Left forelimb (tissue), 1 donor: ENCODE measurements around the gene ZNF622.

Source experiments
- DNase-seq: peaks from one replicate; pipeline ENCODE4 v3.0.0-alpha.2; 2018; ENCODE audit warnings: low spot score

The ZNF622 gene, protein sequence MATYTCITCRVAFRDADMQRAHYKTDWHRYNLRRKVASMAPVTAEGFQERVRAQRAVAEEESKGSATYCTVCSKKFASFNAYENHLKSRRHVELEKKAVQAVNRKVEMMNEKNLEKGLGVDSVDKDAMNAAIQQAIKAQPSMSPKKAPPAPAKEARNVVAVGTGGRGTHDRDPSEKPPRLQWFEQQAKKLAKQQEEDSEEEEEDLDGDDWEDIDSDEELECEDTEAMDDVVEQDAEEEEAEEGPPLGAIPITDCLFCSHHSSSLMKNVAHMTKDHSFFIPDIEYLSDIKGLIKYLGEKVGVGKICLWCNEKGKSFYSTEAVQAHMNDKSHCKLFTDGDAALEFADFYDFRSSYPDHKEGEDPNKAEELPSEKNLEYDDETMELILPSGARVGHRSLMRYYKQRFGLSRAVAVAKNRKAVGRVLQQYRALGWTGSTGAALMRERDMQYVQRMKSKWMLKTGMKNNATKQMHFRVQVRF

DNA sequence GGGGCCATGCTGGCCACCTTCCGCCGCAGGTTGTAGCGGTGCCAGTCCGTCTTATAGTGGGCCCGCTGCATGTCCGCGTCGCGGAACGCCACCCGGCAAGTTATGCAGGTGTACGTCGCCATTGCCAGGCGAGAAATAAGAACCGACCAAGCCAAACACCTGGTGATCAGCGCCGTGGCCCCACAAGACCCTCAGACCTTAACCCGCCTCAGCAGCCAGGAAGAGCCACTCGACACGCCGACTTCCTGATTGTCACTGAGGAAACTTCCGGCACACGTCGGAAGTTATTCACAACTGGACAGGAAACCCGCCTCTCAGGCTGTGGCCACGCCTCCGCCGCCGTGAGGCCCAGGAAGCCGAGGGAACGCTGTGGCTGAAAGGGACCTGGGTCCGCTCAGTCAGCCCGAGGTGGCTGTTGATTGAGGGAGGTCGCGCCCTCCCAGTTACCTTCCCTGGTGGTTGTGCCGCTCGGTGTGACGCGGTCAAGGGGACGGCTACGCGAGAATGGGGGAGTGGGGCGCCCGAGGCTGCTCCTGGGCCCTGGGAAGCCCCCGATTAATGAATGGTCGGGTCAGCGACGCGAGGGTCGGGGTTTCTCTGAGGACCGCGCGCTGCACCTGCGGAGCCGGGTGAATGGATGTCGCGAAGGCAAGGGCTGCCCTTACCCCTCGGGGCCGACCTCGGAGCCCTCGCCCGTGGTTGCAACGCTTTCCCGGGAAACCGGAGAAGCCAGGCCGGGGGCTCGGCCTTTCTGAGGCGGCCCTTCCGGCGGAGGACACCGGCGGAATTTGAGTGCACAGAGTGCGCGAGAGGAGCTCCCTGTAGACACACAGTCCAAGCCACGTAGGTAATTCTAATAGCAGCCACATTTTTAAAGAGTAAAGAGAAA lies at the start of gene ZNF622:
TSS of gene ZNF622 (minus strand) at position 257 of the 889 bp plus-strand sequence. CDS start at position 122, 135 bp downstream.
- peak; percentile 92 for DNase-seq

DNA sequence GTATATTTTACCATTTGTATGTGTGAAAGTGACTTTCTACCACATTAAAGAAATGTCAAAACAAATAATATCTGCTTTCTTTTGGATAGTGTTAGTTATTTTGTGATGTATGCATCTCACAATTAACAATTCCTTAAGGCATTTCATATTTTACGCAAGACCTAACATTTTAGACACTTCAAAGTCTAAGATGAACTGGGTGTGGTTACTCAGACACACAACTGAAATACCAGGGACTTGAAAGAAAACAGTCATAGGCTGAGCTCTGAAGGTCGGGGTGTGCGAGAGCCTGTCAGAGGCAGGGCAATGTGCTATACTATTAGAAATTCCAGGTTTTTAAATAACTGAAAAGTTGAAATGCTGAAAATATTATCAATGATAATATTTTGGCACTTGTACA lies 44.5 kb upstream of the ZNF622 start:
- DNase-seq = no peak

DNA sequence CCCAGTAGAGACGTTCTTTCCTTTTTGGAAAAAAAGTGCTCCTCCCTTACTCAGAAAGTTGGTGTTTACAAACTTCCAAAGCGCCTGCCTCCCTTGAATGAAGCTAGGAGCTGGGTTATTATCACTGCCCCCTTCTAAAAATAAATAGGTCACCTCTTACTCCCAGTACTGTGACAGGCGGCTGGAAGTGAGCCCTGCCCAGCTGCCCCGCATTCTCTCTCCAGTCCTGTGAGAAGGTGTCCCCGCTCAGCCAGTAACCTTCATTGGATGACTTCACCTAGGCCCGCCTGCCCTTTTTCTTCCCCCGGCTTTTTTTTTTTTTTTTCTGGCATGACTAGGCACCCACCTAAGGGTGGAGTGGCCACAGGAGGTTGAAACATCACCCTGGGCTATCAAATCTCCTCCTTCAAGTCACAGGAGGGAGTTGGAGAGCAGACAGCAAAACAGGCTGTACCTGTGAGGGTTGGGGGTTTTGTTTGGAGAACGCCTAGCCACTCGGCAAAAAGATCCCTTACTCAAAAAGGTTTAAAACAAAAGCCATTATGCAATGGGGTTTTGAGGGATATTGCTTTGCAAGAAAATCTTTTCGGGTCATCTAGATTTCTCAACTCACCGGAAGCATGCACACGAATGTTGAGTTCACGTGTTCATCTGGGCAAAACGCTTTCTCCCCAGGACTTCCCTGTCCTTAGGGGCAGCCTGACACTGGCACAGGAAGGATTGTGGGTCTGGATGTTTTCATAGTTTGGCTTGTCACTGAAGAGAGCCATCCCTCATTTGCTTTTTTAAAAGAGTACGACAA lies 43.3 kb upstream of the ZNF622 start:
- DNase-seq = no peak

DNA sequence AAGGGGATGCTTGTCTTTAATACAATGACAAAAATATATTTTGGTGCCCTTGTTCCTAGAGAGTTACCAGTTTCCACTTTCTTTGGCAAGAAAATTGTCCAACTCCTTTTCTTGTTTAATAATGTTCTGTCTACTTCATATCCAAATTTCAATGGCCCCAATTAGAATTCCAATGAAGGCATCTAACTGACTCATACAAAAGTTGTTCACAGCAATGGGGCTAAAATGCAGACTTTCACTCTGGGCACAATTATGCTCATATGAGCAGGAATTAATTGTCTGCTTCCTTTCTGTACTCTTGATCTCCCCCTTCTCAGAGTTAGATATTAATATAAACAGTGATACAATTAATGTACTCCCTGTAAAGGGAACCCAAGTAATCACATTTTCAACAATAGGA lies 42.1 kb upstream of the ZNF622 start:
- DNase-seq = no peak

DNA sequence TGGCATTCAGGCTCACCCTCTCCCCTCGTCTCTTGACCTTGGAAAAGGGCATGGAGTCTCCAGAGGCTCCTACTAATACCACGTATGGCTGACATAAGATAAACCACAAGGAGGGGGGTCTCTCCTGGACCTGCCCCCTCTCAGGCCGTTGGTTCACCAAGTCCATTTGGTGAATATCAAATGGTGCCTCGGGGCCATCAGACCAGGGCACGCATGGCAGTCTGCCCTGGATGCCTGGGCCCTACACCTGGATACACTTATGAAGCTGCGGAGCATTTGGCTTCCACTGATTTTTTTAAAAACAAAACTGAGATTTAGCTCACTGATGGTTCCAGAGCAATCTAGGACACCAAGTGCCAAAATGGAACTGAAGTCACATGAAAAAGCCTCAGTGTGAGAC lies 40.3 kb upstream of the ZNF622 start:
- DNase-seq = no peak

DNA sequence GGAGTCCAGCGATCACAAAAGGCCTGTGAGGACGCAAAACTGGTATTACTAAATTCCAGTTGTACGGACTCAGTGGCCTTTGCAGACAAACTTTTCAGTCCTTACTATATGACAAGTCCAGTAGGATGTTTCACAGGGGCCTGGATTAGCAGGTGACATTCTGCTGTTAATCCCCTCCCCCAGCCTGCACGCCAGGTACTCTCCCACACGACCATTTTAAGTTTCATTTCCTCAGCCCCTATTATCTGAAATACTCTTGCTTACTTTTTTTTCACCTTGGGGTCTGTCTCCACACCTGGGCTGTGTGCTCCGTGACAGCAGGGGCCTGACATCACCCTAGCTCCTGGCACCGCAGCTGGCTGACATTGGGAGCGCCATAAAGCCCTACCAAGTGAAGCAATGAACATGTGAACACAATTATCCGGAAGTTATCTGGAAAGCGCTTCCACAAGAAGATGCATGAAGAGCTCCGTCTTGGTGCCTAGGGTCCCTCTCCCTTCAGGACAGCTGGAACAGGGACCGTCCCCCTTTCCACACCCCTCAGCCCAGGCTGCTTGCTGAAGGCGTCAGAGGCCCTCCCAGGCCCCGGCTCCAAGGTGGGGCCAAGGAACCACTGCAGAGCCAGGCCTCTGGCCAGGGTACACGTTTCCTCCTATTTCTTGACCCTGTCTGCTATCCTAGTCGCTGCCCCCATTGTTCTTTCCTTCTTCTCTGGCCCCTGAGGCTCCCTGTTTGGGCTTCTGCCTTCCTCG lies 39.7 kb upstream of the ZNF622 start:
- no peak for DNase-seq

DNA sequence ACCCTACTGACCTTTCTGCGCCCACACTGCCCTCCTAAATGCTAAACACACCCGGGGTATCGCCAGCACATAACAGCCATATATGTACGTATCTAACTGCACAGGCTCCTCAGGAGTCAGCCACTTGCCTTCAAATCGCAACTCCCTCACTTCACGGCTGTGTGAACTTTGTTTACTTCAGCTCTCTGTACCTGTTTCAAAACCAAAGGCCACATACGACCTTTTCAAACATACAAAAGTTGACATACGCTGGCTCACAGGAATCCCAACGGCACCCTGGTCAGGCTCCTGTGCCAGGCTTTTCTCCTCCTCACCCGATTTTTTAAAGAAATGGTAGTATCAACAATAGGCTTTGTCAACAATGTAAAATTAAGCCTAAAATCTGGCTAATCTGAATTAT lies 39.0 kb upstream of the ZNF622 start:
- DNase-seq = no peak

DNA sequence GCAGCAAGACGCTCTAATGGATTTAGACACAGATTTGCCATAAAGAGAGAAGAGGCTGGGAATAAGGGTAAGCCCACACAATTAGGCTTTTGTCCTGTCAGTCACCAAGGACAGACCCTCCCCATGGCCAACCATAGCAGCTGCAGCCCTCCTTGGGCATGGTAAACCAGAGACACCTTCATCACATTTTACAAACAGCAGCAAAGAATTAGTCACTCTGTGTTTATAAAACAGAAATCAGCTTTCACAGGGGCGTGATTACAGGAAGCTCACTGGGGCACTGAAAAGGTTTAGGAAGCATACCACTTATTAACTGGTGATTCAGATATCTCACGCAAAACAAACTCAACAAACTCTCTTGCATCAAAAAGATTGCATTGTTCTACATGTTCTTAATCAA lies 37.3 kb upstream of the ZNF622 start:
- DNase-seq = no peak

DNA sequence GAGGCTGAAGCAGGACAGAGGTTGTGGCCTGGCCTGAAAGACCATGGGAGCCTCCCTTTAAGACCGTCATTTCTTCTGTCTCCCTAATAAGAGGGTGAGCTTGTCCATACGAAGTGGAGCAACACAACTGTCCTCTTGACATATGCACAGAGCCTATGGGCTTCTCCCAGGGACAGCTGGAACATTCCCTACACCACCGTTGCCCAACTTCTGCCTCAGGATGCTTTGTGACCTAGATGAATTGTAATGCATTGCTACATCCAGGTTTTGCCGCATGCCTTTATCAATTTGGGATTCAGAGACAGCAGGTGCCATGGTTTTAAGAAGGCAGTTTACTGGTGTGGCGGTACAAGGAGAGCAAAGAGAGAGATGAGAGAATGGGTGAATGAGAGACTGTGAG lies 34.4 kb upstream of the ZNF622 start:
- no peak for DNase-seq

DNA sequence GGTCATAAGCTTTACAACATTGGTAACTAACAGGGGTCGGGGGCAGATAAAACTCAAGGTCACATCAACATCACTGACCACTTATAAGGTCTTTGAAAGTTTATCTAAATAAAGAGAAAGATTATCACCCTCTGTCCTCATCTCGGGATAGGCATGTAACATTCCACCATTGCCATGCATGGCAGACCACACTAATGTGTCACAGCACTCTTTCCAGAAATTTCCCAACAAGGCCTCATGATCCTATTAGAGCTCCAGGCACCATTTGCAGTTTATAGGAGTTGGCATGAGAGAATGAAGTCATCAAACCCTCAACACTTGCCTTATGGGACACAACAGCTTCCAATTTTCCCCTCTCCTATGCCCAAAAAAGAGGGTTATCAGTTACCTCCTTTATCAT lies 31.9 kb upstream of the ZNF622 start:
- DNase-seq = no peak

DNA sequence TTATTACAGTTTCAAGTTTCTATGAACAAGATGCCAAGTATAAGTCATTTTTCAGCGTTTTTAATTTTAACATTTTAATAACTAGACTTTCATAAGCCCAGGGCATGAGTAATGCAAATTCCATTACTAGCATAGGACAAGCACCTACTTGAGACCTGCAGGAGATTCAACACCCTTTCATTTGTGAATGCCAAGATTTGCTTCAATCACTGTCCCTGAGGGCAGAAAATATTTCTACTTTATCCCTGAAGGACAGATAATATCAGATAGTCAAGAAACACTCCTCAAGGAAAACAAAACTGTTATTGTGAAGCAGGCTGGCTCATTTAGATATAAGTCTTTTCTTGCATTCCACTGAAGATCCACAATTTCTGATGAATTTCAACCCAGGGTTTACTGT lies 27.7 kb upstream of the ZNF622 start:
- DNase-seq = no peak

DNA sequence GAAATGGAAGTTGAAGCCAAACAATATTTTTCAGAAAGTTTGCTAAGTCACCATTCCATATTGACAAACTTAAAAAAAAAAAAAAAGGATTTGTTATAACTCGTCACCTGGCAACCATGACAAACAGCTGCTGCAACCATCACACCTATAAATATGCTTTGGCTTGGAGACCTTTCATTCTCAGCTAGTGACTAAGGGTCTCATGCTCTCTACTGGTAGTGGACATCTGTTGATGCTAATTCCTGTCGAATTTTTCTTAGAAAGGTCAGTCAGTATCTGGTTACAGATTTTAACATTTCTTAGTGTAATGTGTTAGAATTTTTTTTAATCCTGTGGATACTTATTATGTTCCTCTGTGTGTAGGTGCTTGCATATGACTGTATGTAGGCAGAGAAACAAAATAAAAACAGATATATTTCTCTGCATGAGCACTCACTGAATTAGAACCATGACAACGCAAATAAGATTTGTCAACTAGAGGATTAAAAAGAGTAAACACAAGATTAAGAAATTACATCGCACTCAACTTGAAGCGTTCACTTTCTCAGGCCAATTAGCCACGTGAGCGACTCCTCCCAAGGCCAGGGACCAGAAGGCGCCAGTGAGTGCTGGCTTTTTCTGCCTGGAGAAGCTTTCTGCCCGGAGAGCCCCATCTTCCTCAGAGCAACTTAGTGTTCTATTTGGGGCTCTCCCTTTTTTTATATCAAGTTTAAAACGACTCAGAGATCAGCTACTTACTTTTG lies 27.0 kb upstream of the ZNF622 start:
- DNase-seq = no peak

DNA sequence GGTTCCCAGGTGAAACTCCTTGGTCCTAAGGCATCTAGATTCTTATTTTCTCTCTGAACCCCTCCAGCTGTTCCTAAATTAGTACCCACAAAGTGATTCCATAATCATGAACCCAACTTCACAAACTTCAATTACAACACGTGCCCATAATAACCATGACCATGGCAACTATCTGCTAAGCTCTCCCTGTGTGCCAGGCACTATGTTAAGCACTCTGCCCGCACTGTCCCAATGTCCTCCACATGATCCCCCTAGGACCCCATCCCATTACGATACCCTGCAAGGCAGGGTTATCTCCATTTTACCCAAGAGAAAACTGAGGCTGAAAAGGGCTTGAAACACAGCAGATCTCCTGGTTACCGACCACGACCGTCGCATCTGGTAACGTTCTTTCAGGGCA lies 25.3 kb upstream of the ZNF622 start:
- no peak for DNase-seq

DNA sequence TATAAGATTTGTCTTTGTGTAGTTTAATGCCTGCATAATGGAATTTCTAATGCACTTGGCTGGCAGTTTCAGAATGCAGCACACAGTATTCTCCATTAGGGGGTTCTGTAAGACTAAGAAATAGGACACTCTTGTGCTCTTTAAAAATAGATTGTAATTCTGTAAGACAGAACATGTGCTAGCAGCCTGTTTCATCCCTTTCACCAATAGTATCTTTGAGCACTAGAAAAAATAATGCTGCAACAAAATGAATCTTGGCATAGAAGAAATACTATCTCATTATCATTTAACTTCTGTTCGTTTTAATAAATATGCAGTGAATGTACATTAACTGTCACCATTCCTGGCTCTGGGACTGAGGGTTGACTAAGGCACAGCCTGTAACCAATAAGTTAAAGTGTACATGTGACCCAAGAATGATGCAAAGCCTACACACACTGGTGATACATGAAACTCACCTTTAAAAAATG lies 23.8 kb upstream of the ZNF622 start:
- no peak for DNase-seq

DNA sequence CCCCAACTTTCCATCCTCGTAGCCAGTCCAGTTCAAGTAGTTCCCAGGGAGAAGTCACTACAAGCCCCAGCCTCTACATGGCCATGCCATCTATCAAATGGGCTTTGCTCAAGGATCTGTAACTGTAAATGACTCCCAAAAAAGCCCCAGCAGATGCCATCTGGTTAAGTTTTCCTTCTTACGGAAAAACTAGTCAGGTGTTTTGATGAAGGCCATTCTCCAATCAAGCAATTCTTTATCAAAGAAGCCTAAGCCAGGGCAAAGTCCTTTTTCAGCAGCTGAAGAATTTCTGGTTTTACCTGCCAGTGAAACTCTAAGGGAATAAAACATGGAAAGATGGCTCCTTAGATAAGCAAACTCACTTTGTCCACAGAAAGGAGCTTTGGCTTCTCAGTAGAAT lies 21.9 kb upstream of the ZNF622 start:
- no peak for DNase-seq

DNA sequence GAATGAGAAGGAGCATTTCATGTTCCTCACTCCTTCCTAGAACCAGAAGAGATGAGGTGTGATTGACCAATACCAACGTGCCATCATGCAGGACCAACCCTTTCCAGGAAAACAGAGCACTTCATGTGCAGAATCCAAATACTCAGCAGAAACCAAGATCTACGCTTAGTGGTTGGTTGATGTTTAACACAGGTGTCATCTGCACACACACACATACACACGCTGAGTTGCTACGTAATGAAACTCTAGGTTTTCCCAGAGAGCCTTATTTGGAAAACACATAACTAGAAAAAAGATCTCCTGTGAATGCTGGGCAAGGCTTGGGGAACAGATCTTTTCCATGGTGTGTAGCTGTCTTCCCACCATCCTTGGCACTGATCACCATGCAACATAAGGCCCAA lies 21.1 kb upstream of the ZNF622 start:
- no peak for DNase-seq

DNA sequence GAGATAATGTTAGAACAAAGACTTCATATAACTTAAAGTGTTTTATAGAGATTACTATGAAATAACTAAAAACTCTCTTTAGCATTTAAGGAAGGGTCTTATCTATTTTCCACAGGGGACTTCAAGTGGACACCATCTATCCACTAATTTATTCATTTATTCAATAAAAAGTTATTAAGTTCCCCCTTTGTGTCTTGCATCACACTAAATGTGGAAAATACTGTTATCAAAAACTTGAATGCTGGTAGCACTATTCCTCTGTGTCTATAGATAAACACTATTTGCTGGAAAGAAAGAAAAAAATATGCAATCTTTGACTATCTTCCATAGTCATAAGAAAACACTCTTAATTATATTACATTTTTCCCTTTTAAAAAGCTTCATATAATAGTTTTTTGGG lies 20.1 kb upstream of the ZNF622 start:
- no peak for DNase-seq

DNA sequence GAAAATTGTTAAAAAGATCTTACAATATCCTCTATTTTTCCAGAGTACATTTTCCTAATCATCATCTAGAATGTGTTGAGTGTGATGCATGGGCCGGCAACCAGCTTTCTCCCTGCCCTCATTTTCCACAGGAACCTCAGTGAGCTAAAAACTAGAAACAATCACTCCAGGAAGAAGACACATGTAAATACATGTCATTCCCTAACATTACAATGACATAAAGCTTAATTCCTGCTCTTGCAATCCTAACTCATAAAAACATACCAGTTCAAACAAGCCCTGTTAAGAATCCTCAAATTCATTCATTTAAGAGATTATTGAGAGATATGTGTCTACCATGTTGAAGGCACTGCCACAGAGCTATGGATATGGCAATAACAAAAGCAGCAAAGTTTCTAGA lies 18.5 kb upstream of the ZNF622 start:
- no peak for DNase-seq

DNA sequence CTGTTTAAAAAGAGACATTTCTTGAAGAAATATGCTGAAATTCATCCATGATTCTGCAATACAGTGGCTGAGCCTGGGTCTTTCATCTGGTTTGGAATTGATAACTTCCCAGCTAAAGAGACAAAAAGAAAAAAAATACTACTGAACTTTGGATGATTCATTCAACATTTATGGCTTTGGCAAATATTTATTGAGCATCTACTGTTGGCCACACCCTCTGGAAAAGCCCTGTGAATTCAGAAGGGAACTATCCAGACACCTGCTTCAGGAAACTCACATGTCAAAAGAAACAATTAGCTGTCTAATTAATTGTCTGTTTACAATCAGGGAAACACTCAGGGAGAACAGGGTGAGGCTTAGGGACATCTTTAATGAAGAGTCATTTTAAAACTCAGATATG lies 17.8 kb upstream of the ZNF622 start:
- DNase-seq = no peak

DNA sequence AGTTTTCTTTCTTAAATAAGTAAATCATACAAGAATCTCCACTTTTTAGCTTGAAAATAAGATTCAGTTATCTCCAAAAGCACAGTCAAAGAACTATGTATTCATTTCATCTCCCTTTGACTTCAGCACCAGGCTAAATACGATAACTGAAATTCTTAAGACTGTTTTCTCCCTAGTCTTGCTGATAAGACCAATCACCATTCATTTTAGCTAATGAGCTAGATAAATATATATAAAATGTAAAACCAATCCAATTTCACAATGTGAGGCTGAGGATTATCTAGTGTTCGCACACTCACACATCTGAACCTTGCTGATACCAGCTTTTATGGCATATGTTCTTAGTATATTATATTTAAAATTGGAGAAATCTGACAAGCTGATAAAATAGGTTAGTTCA lies 17.3 kb upstream of the ZNF622 start:
- DNase-seq = no peak
